Measurements from ENCODE around the gene CLDN12.
"Not testable (repeated sequence)": the region's sequence is repeated elsewhere in the genome, so short reads cannot be mapped to it uniquely, and the experiment has no call there.

CLDN12 gene

DNA sequence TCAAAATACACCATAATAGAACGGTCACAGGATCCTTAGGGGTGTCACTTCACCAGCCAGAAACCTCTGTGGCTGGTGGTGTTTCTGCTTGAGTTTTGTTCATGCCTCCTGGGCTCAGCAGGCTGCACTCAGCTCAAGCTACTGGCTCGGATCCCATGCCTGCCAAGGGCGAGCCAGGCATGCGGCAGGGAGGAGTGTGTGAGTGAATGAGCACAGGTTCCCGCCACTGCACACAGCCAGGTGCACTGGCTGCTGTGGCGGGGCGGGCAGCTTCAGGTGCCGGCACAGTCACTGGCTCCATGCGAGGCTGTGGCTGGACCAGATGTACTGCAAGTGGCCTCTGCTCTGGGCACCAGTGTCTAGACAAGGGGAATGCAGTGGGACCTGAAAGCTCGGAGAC is 29.5 kb downstream of the CLDN12 start:
- DNase-seq (ENCODE audit: extremely low read depth in 1 of 2, low read depth in 1 of 2): no peak

DNA sequence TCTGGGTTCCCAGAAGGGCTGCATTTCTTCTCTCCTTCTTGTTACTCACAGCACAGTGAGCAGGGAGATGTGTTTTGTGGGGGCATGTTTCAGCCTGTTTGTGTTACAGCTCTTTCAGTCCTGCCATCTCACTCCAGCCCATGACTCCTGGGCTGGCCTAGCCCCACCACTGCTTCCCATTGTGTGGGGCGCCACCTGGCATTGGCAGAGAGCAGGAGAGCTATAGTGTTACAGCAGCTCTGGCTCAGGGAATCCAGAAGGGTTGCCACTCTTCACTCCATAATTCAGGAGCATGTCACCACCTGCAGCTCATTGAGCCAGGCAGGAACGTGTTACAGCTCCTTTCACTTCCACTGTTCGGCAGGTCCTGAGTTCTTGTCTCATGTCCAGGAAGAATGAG is 30.0 kb downstream of the CLDN12 start:
- DNase-seq (ENCODE audit: extremely low read depth in 1 of 2, low read depth in 1 of 2): no peak

DNA sequence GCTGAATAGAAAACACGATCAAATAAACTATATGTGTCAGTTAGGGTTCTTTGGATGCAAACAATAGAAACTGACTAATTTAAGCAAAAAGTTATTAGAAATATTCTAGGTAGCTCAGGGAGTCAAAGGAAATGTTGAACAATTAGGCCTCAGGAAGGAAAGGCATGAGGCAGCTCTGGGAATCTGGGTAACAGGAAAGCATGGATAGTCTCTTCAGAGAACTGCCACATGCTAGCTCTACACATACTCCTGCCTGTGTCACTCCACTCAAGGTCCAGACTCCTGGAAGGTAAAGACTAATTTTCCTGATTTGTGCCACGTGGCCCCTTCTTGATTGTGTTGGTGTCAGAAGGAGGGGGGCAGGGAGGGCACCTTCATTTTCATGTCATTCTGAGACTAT is 42.4 kb downstream of the CLDN12 start:
- DNase-seq (ENCODE audit: extremely low read depth in 1 of 2, low read depth in 1 of 2): no peak

DNA sequence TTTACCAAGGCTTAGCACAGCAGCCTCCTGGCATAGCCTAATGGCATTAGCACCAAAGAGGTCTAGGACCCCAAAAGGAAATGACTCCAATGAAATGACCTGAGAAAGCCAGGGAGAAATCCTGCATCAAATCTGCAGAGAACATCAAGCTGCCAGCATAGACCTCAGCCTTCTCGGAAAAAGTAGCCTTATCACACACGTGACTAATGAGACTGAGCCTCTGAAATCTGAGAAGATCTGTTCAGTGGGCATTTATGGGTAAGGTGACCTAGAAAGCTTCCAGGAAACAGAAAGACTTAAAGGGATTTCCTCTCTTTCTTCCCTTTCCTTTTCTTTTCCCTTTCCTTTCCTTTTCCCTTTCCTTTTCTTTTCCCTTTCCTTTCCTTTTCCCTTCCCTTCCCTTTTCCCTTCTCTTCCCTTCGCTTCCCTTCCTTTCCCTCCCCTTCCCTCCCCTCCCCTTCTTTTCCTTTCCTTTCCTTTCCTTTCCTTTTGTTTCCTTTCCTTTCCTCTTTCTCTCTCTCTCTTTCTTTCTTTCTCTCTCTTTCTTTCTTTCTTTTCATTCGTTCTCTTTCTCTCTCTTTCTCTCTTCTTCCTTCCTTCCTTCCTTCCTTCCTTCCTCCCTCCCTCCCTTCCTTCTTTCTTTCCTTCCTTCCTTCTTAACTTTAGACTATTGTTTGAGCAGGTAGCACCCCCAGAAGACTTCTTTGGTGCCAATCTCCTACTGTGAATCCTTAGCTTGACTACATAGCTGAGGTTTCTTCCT is 43.1 kb downstream of the CLDN12 start:
- DNase-seq (ENCODE audit: extremely low read depth in 1 of 2, low read depth in 1 of 2): no peak

DNA sequence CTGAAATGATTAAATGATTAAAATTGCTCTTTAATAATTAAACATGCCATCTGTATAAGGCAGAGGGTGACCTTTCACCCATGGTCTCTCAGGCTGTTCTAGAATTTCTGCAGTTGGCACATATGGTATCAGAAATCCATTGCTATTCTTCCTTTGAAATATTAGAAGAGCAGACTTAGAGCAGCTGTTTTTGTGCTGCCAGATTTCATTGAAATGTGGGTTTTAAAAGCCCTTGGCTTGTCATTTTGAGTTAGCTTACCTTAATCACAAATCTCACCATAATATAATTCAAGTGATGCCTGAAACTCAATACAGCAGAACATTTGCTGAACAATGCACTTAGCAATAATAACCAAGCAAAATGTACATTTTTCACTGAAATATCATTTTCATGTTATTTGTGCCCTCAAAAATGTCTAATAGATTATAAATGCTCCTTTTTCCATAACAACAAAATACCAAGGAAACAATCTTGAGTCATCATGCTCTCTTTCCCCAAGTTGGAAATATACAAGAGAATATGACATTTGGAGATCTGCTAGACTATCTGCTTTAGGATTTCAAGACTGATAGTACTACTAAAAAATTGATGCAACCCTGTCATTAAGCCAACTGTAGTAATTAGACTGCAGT is 50.1 kb downstream of the CLDN12 start:
- no peak for DNase-seq (ENCODE audit: extremely low read depth in 1 of 2, low read depth in 1 of 2)

DNA sequence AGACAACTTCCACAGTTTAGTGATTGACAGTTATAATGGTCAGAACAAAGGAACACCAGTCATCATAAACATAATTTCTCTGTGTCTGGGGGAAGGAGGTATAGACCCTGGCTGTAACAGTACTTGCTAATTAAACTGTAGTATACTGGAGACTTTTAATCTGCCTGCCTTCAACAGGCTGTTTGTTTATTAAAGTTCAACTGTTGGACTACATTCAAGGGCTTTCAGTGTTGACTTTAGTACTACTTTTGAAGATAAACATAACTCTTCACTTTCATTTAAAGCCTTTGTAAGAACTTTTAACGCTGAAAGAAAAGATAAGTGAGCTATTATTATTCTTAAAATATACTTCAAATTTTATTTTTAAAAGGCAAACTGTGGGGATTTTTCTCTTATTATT is 50.7 kb downstream of the CLDN12 start:
- DNase-seq (ENCODE audit: extremely low read depth in 1 of 2, low read depth in 1 of 2): no peak

DNA sequence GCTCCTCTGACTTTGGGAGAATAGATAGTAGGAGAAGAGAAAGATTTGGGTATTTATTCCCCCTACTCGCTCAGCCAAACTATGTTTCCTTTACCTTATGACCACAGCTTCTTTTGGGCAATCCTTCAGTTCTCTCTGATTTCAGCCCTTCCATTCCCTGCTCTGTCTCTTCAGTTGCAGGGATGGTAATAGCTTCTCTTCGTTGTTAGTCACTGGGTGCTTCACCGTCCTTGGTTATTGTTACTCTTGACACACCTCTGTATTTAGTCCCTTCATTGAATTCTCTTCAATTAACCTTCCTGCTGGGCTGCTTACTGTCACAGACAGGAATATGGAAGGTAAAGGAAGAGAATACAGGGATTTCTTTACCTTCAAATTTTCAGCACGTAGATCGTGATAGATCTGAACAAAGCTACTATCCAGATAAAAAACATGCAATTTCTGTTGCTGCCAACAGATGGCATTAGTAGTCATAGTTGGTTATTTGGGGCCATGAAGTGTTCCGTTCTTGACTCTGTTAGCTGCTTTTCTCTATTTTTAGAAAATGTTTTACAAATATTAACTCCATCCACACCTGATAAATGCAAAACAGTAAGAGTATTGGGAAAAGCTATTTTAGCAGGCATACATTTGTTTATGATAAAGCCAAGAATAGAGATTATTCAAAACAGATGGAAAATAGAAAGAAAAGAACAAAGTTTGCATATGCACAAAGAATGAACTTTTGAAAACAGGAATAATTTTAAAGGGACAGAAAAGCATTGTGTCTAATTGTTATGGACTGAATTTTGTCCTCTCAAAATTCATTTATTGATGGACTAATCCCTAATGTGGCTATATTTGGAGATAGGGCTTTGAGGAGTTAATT is 52.1 kb downstream of the CLDN12 start:
- DNase-seq (ENCODE audit: extremely low read depth in 1 of 2, low read depth in 1 of 2): no peak

DNA sequence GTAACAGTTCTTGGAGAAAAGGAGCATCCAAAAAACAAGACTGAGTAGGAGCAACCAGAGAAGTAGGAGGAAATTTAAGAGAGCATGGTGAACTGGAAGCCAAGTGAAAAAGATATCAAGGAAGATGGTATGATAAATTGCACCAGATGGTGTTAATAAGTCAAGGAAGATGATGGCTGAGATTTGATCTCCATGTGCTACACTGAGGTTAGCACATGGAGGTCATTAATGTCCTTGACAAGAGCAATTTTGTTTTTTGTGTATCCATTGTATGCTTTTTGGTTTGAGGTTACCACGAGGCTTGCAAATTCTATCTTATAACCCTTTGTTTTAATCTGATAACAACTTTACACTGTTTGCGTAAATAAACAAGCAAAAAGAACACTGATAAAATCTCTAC is 54.8 kb downstream of the CLDN12 start:
- no peak for DNase-seq (ENCODE audit: extremely low read depth in 1 of 2, low read depth in 1 of 2)

DNA sequence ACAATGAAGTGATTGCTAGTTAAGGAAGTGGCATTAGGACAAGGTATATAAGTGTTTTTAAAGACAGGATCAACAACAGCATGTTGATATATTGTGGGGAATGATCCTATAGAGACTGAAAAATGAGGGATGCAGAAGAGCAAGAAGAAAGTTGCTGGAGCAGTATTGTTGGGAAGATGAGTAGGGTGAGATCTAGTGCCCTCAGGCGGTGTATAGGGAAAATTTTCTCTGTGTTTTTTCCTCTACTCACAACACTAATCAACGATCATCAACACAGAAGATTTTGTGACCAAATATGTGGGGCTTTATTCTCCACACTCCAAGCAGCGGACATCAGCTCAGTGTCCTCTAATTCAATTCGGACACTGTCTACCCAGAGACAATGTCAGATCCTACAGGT is 56.6 kb downstream of the CLDN12 start:
- DNase-seq (ENCODE audit: extremely low read depth in 1 of 2, low read depth in 1 of 2): no peak

DNA sequence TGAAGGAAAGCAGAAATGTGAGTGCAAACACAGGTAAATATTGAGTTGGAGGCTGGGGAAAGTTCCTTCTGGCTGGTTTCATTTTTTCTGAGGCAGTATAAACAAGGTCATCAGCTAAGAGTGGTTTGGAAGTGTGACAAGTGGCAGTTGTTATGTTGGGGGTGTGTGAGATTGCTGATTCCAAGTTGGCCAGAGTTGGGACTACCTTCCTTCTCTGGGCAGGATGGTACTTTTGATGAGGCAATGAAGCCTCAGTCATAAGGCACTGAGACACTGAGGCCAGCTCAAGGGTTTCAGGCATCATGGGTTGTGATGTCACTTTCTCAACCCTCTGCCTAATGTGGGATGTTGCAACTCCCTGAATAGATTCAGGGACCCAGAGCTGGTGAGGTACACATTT is 58.0 kb downstream of the CLDN12 start:
- no peak for DNase-seq (ENCODE audit: extremely low read depth in 1 of 2, low read depth in 1 of 2)

DNA sequence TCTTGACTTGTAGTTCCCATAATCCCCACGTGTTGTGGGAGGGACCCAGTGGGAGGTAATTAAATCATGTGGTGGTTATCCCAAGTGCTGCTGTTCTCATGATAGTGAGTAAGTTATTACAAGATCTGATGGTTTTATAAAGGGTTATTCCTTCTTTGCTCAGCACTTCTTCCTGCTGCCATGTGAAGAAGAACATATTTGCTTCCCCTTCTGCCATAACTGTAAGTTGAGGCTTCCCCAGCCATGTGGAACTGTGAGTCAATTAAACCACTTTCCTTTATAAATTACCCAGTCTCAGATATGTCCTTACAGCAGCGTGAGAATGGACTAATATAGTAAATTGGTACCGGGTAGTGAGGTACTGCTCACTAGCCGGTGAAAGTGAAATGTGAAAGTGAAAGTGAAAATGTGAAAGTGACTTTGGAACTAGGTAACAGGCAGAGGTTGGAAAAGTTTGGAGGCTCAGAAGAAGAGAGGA is 59.9 kb downstream of the CLDN12 start:
- not testable (repeated sequence) for DNase-seq (ENCODE audit: extremely low read depth in 1 of 2, low read depth in 1 of 2)

Data from activated CD8-positive, alpha-beta memory T cell treated with anti-CD3 and anti-CD28 coated beads for 1 hour (primary cell).